SKM-1 treated with dmso at 0.1 percent for 144 hours (cell line): ENCODE measurements around the gene ZCCHC13.
"Not testable (repeated sequence)": the region's sequence is repeated elsewhere in the genome, so short reads cannot be mapped to it uniquely, and the experiment has no call there.

Experiments used
- DNase-seq: peaks from one replicate; lab custom pipeline; 2025; ENCODE audit not compliant: unreplicated experiment; lab: John Stamatoyannopoulos, UW

The ZCCHC13 gene

DNA sequence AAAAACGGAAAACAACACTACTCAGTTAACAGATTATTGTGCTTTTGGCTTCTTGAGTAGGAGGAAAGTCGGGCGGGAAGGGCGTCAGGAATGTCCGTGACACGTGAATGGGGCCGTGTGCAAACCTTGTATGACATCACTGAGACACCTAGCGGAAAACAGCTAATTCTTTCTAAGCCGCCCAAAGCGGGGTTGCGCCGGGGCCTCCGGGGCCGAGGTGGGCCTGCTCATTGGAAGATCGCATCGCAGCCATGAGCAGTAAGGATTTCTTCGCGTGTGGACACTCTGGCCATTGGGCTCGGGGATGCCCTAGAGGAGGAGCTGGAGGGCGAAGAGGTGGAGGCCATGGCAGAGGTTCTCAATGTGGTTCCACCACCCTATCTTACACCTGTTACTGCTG, at the start of gene ZCCHC13:
TSS of gene ZCCHC13 (plus strand) at position 165 of the 400 bp plus-strand sequence. CDS start at position 252, 87 bp downstream.
- no peak for DNase-seq

DNA sequence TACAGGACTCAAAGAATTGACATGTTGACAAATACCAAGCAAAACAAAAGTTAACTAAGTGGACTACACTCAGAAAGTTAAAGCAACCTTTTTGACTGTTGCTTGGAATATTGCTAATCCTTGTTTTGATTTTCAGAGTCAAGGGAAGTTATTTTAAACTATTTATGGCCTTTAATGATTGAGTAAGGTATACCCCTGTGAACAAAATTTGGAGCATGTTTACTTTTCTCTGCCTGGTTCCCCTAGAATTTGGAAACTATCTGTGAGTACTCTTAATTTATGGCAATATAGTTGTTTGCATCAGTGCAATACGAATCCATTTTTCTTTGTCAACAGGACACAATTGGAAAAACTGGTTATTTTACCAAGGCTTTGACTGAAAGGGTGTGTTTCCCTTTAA, 45.9 kb upstream of the ZCCHC13 start:
- DNase-seq, result not testable (repeated sequence)

DNA sequence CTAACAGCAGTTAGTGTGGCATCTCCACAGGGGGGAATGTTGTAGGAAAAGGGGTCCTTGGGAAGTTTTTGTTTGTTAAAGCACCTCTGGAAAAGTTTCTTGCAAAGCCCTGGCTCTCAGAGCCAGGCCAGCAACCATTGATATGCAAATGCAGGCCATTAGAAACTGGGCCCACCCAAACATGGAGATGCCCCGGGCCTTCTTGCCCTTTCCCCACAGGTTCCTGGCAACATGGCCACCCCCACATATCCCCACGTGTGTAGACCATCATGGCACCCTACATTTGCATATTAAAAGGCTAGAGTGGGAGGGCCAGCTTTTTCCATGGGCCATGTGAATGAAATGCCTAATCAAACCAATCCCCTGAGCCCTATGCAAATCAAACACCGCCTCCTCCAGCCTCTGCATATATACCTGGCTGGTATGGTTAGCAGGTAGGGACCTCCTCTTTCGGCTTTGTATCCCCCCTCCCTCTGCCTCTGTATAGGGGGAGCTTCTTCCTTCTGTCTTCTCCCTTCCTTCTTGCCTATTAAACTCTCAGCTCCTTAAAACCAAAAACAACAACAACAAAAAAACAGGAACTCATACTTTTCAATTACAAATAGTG, 44.0 kb upstream of the ZCCHC13 start:
- no peak for DNase-seq

DNA sequence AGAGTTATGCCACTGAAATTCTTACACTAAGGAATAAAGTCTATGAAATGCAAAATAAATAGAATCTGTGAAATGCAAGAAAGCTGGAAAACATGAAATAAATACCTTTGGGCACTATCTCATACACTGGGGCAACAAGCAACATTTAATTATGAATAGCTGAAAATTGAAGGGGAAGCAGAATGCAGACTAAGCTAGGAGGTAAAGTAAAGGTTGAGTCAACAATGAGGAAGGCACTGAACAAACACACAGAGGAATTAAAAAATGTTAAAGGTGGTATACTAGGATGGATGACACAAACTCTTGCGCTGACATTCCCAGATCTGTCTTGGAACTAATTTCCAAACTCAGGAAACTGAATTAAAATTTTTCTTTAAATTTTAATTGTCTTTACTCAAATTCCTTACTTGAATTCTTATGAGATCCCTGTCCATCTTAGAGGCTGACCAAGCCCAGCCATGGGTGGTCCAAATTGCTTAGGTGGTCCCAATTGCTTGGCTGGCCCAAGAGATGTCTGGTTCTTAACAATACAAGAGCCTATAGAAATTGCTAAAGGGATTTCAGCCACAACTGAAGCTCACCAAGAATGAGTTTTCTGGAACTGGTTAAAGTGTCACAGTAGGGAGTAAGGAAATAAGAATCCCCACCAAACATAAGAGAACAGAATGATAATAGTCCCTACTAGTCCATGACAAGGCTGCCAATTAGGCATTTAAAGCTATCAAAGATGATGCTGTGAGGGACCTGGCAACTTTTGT, 41.3 kb upstream of the ZCCHC13 start:
- DNase-seq, result no peak

DNA sequence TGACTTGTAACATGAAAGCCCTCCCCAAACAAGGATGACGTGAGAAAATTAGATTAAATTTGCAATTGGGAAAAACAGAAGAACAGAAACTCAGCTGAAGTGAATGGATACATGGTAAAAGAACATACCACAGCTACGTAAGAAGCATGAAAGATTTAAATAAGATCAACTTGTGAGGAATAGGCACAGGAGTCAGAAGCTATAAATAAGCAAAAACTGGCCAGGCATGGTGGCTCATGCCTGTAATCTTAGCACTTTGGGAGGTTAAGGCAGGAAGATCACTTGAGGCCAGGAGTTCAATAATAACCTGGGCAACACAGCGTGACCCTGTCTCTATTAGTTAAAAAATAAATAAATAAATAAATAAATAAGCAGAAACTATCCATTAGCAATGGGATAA, 33.6 kb upstream of the ZCCHC13 start:
- no peak for DNase-seq

DNA sequence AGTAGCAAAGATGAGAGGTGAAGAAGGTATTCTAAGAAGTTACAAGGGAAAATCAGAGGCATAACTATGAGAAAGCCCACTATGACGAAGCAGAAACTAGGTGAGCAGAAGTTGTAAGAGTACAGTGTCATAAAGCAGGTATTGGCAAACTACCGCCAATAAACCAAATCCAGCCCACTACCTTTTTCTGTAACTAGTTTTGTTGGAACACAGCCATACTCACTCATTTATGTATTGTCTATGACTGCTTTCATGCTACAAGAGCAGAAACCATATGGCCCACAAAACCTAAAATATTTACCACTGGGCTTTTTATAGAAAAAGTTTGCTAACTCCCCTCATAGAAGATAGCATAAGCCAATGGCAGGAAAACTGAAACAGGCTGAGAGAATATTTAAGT, 31.8 kb upstream of the ZCCHC13 start:
- DNase-seq, result no peak

DNA sequence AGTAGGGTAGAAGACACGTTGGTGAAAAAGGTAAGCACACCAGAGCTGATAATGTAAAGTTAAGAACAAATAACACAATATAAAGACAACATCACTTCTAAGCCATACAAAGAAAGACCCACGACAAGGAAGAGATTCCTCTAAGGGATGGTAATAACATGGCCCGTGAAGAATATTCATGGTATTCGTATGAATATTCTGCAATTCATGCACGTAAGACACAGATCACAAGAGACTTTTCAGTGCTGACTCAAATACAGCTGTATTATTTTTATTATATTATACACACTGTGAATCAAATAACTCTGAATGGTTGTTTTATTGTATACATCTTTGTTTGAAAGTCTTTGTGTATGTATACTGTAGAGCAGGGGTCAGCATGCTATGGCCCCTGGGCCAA, 29.5 kb upstream of the ZCCHC13 start:
- no peak for DNase-seq

DNA sequence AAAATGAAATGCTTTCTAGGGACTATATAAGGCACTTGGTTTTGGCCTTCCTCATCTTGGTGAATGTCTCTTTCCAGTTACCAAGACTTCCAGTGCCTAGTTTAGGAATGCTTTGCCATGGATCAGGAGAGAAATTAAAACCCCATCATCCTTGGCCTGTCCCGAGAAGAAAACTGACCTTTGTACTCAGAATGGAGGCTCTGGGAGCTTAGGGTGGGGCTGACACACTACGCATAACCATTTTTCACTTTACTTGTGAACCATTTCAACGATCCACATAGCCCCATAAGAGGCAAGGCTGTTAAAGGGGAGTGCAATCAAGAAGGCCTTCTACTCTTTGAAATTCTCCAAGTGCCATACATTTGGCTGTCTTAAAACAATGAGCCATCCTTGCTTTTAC, 26.7 kb upstream of the ZCCHC13 start:
- no peak for DNase-seq

DNA sequence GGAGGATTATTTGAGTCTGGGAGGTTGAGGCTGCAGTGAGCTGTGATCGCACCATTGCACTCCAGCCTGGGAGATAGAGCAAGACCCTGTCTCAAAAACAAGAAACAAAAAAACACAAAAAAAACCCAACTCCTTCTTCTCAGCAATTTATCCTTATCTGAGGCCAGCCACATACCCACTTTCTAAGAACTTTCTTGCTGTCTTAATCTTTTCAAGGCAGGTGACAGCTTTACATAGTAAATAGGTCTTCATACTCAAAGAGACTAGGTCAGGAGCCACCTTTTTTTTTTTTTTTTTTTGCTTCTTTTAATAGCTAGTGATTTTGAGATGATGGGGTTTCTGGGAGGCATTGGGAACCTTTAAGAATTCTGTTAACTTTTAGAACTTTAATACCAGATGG, 26.1 kb upstream of the ZCCHC13 start:
- DNase-seq, result no peak

DNA sequence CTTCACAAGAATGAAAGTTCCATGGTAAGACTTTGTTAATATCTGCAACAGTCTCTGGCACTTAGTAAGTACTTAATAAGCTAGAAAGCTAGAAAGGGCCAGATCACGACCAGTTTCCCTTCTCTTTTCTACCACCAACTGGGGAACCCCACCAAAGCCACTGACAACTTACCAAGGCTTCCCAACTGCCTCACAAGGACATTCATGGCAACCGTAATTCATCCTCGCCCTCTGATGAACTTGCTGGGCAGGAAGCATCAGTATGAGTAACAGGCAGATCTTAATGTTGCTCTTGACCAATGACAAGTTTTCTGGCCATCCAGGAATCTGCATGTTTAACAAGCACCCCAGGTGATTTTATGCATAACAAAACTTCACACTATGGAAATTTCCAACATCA, 23.2 kb upstream of the ZCCHC13 start:
- DNase-seq, result no peak

DNA sequence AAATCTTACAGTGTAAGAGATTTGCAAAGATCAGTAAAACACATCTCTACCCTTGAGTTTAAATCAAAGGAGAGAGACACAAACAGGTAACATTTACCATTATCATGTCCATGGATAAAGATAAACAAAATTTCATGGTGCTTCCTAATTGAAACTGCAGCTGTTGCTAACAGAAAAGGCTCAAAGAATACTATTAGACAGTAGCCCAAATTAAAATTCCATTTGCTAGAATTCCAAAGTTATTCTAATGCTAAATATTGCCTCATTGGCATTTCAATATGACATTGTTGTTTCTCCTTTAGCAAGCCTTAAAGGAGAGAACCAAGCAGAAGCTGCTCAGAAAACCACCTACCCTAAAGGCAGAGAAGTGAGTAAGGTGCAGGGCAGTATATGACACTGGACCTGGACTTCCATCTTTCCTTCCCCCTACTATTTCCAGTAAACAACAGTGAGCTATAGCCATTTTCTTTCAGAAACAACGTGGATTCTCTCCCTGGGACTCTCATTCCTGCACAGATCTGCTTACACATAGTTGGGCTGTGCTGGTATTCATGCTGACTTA, 19.5 kb upstream of the ZCCHC13 start:
- no peak for DNase-seq

DNA sequence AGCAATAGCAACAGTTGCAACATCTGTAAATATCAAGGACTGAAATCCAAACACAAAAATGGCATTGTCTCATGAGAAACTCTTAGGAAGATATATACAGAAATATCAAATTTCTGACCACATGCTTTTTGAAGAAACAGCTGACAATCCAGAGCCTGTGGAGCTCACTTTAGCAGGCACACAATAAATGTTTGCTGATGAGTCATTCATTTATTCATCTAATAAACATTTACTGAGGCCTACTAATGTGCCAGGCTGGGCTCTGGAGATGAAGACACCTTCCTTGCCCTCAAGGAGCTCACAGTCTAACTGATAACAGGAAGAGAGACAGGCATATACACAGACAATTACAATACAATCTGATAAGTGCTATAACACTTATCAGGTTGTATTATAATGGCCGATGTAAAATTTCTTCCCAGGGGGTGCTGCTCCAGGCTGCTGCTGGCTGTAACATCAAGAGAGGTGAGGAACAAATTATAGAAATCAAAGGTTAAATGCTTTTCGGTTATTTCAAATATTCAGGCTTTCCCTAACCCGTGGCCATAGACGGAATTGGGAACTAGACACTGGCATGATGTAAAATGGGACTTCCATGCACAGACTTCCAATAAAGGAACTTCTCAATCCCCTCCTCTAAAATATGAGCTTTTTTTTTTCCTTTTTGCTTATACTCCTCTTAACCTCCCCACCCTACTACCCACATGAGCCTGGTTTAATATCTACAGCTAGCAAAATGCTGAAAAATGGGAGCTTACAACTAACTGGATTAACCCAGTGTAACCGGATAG, 16.8 kb upstream of the ZCCHC13 start:
- no peak for DNase-seq

DNA sequence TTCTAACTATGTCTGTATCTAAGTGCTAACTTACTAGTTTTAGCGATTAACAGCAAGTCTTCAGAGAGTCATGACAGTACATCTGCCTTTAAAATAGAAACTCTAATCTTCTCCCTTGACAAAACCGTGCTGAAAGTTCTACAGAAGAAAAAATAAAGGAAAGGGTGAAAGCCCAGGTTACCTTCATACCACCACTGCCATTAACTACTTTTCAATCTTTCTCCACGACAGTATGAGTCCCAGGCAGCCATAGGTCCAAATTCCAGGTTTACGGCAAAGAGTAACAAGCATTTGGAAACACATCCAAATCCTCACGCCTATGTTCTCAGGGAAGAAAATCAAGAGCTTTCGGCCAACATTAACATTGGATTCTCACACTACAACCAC, 12.4 kb upstream of the ZCCHC13 start:
- DNase-seq, result no peak

DNA sequence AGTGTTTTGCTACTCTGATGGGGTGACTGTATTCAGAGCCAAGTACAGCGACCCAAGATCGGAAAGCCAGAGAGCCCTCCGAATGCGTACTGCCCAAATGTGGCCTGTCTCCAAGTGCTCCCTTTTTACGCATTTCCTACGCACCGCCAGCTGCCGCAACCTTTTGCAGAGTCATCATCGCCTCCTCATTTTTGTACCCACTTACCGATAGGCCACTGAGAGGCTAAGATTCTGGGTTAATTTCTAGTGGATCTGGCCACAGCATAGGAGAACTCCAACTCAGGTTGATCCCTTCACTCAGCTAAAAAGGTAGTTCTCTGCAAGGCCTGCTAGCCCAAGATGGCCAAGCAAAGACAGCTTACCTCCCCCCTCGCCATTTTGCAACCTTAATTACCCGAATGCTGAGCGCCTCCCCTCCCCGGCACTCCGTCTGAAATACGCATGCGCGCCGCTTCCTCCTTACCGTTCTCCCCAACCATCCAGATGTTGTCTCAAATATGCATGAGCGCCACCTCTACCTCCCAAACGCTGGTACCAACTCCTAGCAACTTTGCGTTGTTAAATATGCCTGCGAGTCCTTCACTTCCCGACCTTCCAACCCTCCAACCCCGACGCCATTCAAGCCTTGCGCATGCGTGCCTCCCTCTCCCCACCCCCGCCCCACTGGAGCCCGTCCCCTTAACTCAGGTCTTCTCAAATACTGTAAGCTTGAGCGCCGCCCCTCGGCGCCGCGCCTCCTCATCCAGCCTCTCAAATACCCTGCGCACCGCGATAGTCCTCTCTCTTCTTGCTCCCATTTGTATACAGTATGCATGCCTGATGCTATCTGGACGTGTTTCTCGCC, 11.8 kb upstream of the ZCCHC13 start:
- peak; percentile 74 for DNase-seq

DNA sequence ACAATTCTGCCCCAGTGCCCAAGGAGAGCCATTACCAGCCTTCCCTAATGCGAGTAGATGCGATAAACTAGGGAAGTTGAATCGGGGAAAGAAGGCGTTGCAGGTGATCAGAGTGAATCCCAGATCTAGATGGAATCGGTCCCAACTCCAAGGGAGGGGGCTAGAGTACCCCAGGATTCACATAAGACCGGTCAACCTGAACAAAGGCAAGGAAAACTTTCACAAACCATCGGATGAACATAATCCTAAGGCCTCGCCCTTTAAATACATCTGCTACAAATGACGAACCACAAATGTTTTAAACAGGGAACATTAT, 11.2 kb upstream of the ZCCHC13 start:
- no peak for DNase-seq

DNA sequence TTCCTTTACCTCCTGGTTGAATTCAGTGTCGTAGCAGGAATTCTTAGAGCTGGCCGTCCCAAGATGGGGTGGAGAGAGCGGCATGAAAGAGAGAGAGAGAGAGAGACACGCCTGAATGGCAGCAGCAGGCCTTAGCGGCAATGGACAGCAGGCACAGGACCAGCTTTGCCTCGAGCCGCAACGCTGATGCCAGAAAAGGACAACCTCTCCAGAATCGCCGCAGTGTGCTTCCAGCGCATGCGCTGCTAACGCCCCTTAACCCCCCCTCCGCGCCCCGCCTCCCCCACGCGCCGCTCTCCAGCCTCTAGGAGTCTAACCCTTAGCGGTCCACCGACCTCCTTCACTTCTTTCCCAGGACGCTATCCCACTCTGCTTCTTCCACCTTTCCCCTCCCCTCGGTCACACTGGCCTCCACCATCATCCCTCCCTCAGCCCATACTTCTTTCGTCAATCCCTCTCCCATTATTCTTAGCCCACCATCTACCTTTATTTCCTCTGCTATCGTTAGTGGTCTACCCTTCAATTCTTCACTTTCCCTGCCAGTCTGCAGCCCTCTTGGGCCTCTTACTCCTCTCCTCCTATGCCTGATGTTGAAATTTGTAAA, 10.5 kb upstream of the ZCCHC13 start:
- peak; percentile 40 for DNase-seq

DNA sequence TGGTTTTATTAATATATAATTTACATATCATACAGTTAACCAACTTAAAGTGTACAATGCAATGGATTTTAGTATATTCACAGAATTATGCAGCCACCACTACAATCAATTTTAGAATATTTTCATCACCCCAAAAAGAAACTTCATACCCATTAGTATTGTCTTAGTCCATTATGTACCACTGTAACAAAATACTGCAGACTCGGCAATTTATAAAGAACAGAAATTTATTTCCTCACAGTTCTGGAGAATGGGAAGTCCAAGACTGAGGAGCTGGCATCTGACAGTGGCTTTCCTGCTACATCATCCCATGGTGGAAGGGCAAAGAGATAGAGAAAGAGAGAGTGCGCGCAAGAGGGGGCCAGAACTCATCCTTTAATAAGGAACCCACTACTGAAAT, 8.9 kb upstream of the ZCCHC13 start:
- no peak for DNase-seq

DNA sequence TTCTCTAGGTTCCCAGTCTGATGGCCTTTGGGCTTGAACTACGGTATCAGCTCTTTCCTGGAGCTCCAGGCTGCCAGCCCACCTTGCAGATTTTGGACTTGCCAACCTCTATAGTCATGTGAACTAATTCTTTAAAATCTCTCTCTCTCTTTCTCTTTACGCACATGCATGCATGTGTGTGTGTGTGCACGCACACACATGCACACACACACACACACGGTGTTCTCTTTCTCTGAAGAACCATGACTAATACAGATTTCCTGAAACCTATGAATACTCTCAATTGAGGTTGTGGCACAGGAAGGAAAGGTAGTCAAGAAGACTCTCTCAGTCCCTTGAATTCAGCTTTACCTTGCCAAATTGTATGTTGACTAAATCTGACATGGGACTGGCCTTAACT, 6.2 kb upstream of the ZCCHC13 start:
- DNase-seq, result no peak

DNA sequence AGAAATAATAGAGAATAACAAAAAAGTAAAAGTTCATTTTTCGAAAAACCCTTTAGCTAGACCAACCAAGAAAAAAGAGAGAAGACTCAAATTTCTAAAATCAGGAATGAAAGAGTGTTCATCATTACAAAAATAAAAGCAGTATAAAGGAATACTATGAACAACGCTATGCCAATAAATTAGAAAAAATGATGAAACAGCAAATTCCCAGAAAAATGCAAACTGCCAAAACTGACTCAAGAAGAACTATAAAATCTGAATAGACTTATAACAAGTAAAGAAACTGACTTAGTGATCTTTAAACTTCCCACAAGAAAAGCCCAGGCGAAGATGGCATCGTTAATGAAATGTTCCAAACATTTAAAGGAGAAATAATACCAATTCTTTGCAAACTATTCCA, 3.1 kb upstream of the ZCCHC13 start:
- no peak for DNase-seq

DNA sequence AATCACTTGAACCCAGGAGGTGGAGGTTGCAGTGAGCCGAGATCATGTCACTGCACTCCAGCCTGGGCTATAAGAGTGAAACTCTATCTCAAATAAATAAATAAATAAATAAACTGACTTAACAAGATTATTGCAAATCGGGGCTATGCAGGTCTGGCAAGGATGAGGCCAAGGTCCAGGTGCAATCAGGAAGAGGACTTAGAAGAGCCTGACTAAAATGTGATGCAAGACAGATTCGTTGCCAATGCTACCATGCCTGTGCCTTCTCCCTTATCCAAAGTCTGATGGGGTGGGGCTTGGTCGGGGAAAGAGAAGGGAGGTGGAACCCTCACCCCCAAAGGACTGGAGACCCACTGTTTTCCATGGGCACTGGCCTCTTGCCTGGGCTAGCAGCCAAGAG, 14.7 kb downstream of the ZCCHC13 start:
- DNase-seq, result no peak

DNA sequence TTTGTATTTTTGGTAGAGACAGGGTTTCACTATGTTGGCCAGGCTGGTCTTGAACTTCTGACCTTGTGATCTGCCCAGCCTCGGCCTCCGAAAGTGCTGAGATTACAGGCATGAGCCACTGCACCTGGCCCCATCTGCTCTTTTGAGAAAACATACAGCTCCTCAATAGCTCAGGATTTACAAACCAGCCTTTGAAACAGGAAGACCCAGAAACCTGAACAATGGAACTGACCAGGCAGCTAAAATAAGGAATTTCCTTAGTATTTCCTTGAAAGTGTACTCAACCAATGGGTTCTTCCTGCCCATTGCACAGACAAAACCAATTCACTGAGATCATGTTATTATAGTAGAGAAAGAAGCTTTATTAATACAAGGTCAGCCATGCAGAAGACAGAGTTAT, 15.3 kb downstream of the ZCCHC13 start:
- DNase-seq, result not testable (repeated sequence)
